CD4-positive, alpha-beta memory T cell (primary cell): Measurements from ENCODE around the gene SH3BGRL2. TPM values are rescaled to one million over a fixed set of nuclear protein-coding genes. Genes with fewer than 3 reads are reported as not detected.

Experiments used
- CTCF ChIA-PET: fragments of 350-600 bp; sonication (Branson Sonifier 250); formaldehyde crosslinking; loops from one replicate; lab custom pipeline; 2021; ENCODE audit warnings: inconsistent platforms; ENCODE audit not compliant: partially characterized antibody; lab: Charles Lee
- POLR2A ChIA-PET: fragments of 350-600 bp; sonication (Branson Sonifier 250); formaldehyde crosslinking; loops from one replicate; lab custom pipeline; 2021; ENCODE audit not compliant: partially characterized antibody; lab: Charles Lee
- DNase-seq, 5 donors: peaks; one replicate each; pipeline versions ENCODE4 v3.0.0 to v3.0.0-alpha.2; 2020 to 2022; ENCODE audit warnings: mixed read lengths in 1 of 5
- H3K27ac ChIP-seq: one replicate; pipeline ENCODE4 v1.7.0; 2013; ENCODE audit warnings: low read depth, low read length
- H3K27me3 ChIP-seq: 2 replicates; pipeline ENCODE4 v1.7.0; 2013; ENCODE audit warnings: mild to moderate bottlenecking, low read length, moderate library complexity; ENCODE audit not compliant: insufficient read depth
- H3K36me3 ChIP-seq: 2 replicates; pipeline ENCODE4 v1.7.0; 2013; ENCODE audit warnings: mild to moderate bottlenecking, low read length, moderate library complexity; ENCODE audit not compliant: insufficient read depth
- H3K4me1 ChIP-seq: 2 replicates; pipeline ENCODE4 v1.7.0; 2013; ENCODE audit warnings: mild to moderate bottlenecking, low read length, moderate library complexity; ENCODE audit not compliant: insufficient read depth
- H3K4me3 ChIP-seq, 2 donors: one replicate each; pipeline ENCODE4 v1.7.0; 2013; ENCODE audit warnings: low read length in 2 of 2, mild to moderate bottlenecking in 1 of 2
- H3K9me3 ChIP-seq, 2 donors: one replicate each; pipeline ENCODE4 v1.7.0; 2013; ENCODE audit warnings: low read length in 2 of 2, control low read depth in 1 of 2; ENCODE audit not compliant: control insufficient read depth in 1 of 2
- H3K27ac Mint-ChIP-seq, 7 donors: one replicate each; pipeline ENCODE4 v1.8.0; 2020 to 2021; ENCODE audit warnings: mixed read lengths in 7 of 7, mild to moderate bottlenecking in 6 of 7, inconsistent platforms in 3 of 7, moderate library complexity in 3 of 7
- H3K27me3 Mint-ChIP-seq, 2 donors: one replicate each; pipeline ENCODE4 v1.8.0; 2020 to 2021; ENCODE audit warnings: mixed read lengths in 2 of 2
- H3K36me3 Mint-ChIP-seq, 2 donors: one replicate each; pipeline ENCODE4 v1.8.0; 2020 to 2021; ENCODE audit warnings: mixed read lengths in 2 of 2, inconsistent platforms in 1 of 2, mild to moderate bottlenecking in 1 of 2
- H3K4me1 Mint-ChIP-seq, 4 donors: one replicate each; pipeline ENCODE4 v1.8.0; 2020 to 2021; ENCODE audit warnings: mixed read lengths in 4 of 4, mild to moderate bottlenecking in 1 of 4
- H3K4me3 Mint-ChIP-seq, 8 donors: one replicate each; pipeline ENCODE4 v1.8.0; 2020 to 2021; ENCODE audit warnings: mixed read lengths in 8 of 8, mild to moderate bottlenecking in 7 of 8, moderate library complexity in 6 of 8, inconsistent platforms in 3 of 8
- H3K9me3 Mint-ChIP-seq, 8 donors: one replicate each; pipeline ENCODE4 v1.8.0; 2020 to 2021; ENCODE audit warnings: mixed read lengths in 8 of 8, mild to moderate bottlenecking in 5 of 8, inconsistent platforms in 3 of 8, moderate library complexity in 1 of 8
- intact Hi-C: fragments of 100-400 bp; cut with micrococcal nuclease; formaldehyde crosslinking; loops from one replicate; pipeline ENCODE4 v1.15.1; 2023
- polyA plus RNA-seq, 2 donors: library from polyadenylated mRNA; unstranded; fragments of 300-500 nt; fragmentation: Illumina TruSeq; gene quantifications; one replicate each; pipeline ENCODE4 v1.2.3, GENCODE V29; 2021
- total RNA-seq, 2 experiments: library from RNA; stranded (reverse); gene quantifications; one replicate each; pipeline ENCODE4 v1.2.3, GENCODE V29; 2021

The SH3BGRL2 gene
- total and polyA plus RNA-seq, 4 experiments from 2014 or later, result 0.07 to 0.50 (median 0.28) TPM

GRCh38 chr6:79706527-79706926, 75.4 kb downstream of the SH3BGRL2 start:
- Histone ChIP-seq H3K36me3 (no peaks in the 10 kb centered on the region), H3K4me1 (no peaks in the 10 kb centered on the region), H3K27ac (no peak overlapping the region), H3K9me3 (no peaks in the 10 kb centered on the region), H3K4me3 (no peak overlapping the region), H3K27me3 (no peaks in the 10 kb centered on the region)
- Mint-ChIP-seq H3K9me3 (no peaks in the 10 kb centered on the region), H3K27me3 (peaks cover 5% of the 10 kb centered on the region in 2 donors), H3K4me3 (no peak overlapping the region), H3K27ac (no peak overlapping the region), H3K4me1 (peaks cover 0 to 7% (median 0%) of the 10 kb centered on the region in 4 donors), H3K36me3 (no peaks in the 10 kb centered on the region)
- CTCF ChIA-PET, result interaction anchor here (1.3 kb wide), 1 partner anchor 138 kb away, joined by 3 read pairs; no protein-coding TSS in a partner anchor
- POLR2A ChIA-PET, result no interaction called here
- intact Hi-C loops, result no loop called here
- DNase-seq, result no peak

- CTCF ChIA-PET, result interaction anchor here (1.3 to 1.4 kb wide), 2 partner anchors 11 to 139 kb away, joined by 3 to 4 read pairs; no protein-coding TSS in a partner anchor
- Histone ChIP-seq H3K27ac (no peak overlapping the region), H3K4me3 (no peak overlapping the region), H3K36me3 (no peaks in the 10 kb centered on the region), H3K4me1 (no peaks in the 10 kb centered on the region), H3K9me3 (no peaks in the 10 kb centered on the region), H3K27me3 (no peaks in the 10 kb centered on the region)
- H3K27ac Mint-ChIP-seq, result no peak overlapping the region
- H3K4me1 Mint-ChIP-seq, result peaks cover 0 to 4% (median 0%) of the 10 kb centered on the region in 4 donors
- H3K36me3 Mint-ChIP-seq, result no peaks in the 10 kb centered on the region
- intact Hi-C loops, result no loop called here
- DNase-seq, result no peak
- no peaks in the 10 kb centered on the region for H3K9me3 Mint-ChIP-seq
- H3K27me3 Mint-ChIP-seq, result peaks cover 3 to 6% of the 10 kb centered on the region in 2 donors
- POLR2A ChIA-PET, result no interaction called here
- no peak overlapping the region for H3K4me3 Mint-ChIP-seq
Observed at GRCh38 chr6:79707621-79708020, 76.5 kb downstream of the SH3BGRL2 start.

- Mint-ChIP-seq H3K27me3 (peaks cover 3% of the 10 kb centered on the region in 2 donors), H3K27ac (no peak overlapping the region), H3K4me3 (no peak overlapping the region), H3K36me3 (no peaks in the 10 kb centered on the region), H3K4me1 (no peaks in the 10 kb centered on the region), H3K9me3 (peaks cover 0 to 1% (median 0%) of the 10 kb centered on the region in 8 donors)
- DNase-seq, result no peak
- Histone ChIP-seq H3K4me1 (no peaks in the 10 kb centered on the region), H3K4me3 (no peak overlapping the region), H3K27me3 (no peaks in the 10 kb centered on the region), H3K27ac (no peak overlapping the region), H3K9me3 (no peaks in the 10 kb centered on the region), H3K36me3 (no peaks in the 10 kb centered on the region)
- ChIA-PET CTCF (interaction anchor here (1.4 kb wide), 1 partner anchor 11 kb away, joined by 4 read pairs; no protein-coding TSS in a partner anchor), POLR2A (no interaction called here)
- intact Hi-C loops, result no loop called here
Observed at GRCh38 chr6:79708095-79708791, 77.1 kb downstream of the SH3BGRL2 start.

- Mint-ChIP-seq H3K27ac (no peak overlapping the region), H3K36me3 (no peaks in the 10 kb centered on the region), H3K4me3 (no peak overlapping the region), H3K9me3 (peaks cover 0 to 1% (median 0%) of the 10 kb centered on the region in 8 donors), H3K4me1 (no peaks in the 10 kb centered on the region), H3K27me3 (peaks cover 3% of the 10 kb centered on the region in 2 donors)
- Histone ChIP-seq H3K27ac (no peak overlapping the region), H3K4me1 (no peaks in the 10 kb centered on the region), H3K36me3 (no peaks in the 10 kb centered on the region), H3K9me3 (no peaks in the 10 kb centered on the region), H3K4me3 (no peak overlapping the region), H3K27me3 (no peaks in the 10 kb centered on the region)
- ChIA-PET POLR2A (no interaction called here), CTCF (interaction anchor here (1.1 to 3.0 kb wide), 2 partner anchors 64 to 139 kb away, joined by 3 to 9 read pairs; no protein-coding TSS in a partner anchor)
- intact Hi-C loops, result no loop called here
- DNase-seq, result no peak
Observed at GRCh38 chr6:79710127-79710526, 79.0 kb downstream of the SH3BGRL2 start.

- no peak overlapping the region for H3K27ac Mint-ChIP-seq
- Histone ChIP-seq H3K4me1 (no peaks in the 10 kb centered on the region), H3K27me3 (no peaks in the 10 kb centered on the region), H3K4me3 (no peak overlapping the region), H3K36me3 (no peaks in the 10 kb centered on the region), H3K9me3 (no peaks in the 10 kb centered on the region), H3K27ac (no peak overlapping the region)
- CTCF ChIA-PET, result interaction anchor here (1.1 to 3.0 kb wide), 3 partner anchors 65 to 142 kb away, joined by 3 to 9 read pairs (median 5); no protein-coding TSS in a partner anchor
- intact Hi-C loops, result no loop called here
- peaks cover 0 to 1% (median 0%) of the 10 kb centered on the region in 8 donors for H3K9me3 Mint-ChIP-seq
- peaks cover 2 to 3% of the 10 kb centered on the region in 2 donors for H3K27me3 Mint-ChIP-seq
- POLR2A ChIA-PET, result no interaction called here
- H3K4me3 Mint-ChIP-seq, result no peak overlapping the region
- H3K4me1 Mint-ChIP-seq, result no peaks in the 10 kb centered on the region
- no peak for DNase-seq
- H3K36me3 Mint-ChIP-seq, result no peaks in the 10 kb centered on the region
Observed at GRCh38 chr6:79711167-79711566, 80.0 kb downstream of the SH3BGRL2 start.

GRCh38 chr6:79712144-79712543, 81.0 kb downstream of the SH3BGRL2 start:
- no peaks in the 10 kb centered on the region for H3K4me1 Mint-ChIP-seq
- no peaks in the 10 kb centered on the region for H3K4me1 ChIP-seq
- peaks cover 0 to 1% (median 0%) of the 10 kb centered on the region in 8 donors for H3K9me3 Mint-ChIP-seq
- no peak overlapping the region for H3K27ac Mint-ChIP-seq
- H3K36me3 ChIP-seq, result no peaks in the 10 kb centered on the region
- no peak for DNase-seq
- no peaks in the 10 kb centered on the region for H3K36me3 Mint-ChIP-seq
- no peaks in the 10 kb centered on the region for H3K27me3 ChIP-seq
- no peak overlapping the region for H3K27ac ChIP-seq
- H3K9me3 ChIP-seq, result no peaks in the 10 kb centered on the region
- POLR2A ChIA-PET, result no interaction called here
- H3K27me3 Mint-ChIP-seq, result peaks cover 3 to 4% of the 10 kb centered on the region in 2 donors
- H3K4me3 Mint-ChIP-seq, result no peak overlapping the region
- CTCF ChIA-PET, result interaction anchor here (1.6 to 3.0 kb wide), 2 partner anchors 141 to 143 kb away, joined by 5 to 9 read pairs; no protein-coding TSS in a partner anchor
- no peak overlapping the region for H3K4me3 ChIP-seq
- intact Hi-C loops, result no loop called here

GRCh38 chr6:79712616-79713135, 81.5 kb downstream of the SH3BGRL2 start:
- Mint-ChIP-seq H3K27me3 (peaks cover 3 to 4% of the 10 kb centered on the region in 2 donors), H3K4me1 (no peaks in the 10 kb centered on the region), H3K27ac (no peak overlapping the region), H3K36me3 (no peaks in the 10 kb centered on the region), H3K9me3 (peaks cover 0 to 1% (median 0%) of the 10 kb centered on the region in 8 donors), H3K4me3 (no peak overlapping the region)
- ChIA-PET CTCF (no interaction called here), POLR2A (no interaction called here)
- intact Hi-C loops, result loop anchor here (1.0 kb wide), 2 partner anchors 66 to 141 kb away; no protein-coding TSS in a partner anchor
- Histone ChIP-seq H3K4me1 (no peaks in the 10 kb centered on the region), H3K9me3 (no peaks in the 10 kb centered on the region), H3K4me3 (no peak overlapping the region), H3K27ac (no peak overlapping the region), H3K36me3 (no peaks in the 10 kb centered on the region), H3K27me3 (no peaks in the 10 kb centered on the region)
- DNase-seq, result no peak
